HG02938 (cell line): ENCODE data around the gene SLC37A1.

Source experiments
- ATAC-seq: cut with Tn5 transposase; IDR thresholded peaks from one replicate; pipeline ENCODE4 v1.9.1; 2021; ENCODE audit warnings: mild to moderate bottlenecking, moderate library complexity; ENCODE audit not compliant: unreplicated experiment

SLC37A1 gene

GRCh38 chr21:42478504-42478903 is 35.1 kb upstream of the SLC37A1 start:
- ATAC-seq, result no peak

GRCh38 chr21:42479582-42479981 is 34.1 kb upstream of the SLC37A1 start:
- no peak for ATAC-seq

DNA sequence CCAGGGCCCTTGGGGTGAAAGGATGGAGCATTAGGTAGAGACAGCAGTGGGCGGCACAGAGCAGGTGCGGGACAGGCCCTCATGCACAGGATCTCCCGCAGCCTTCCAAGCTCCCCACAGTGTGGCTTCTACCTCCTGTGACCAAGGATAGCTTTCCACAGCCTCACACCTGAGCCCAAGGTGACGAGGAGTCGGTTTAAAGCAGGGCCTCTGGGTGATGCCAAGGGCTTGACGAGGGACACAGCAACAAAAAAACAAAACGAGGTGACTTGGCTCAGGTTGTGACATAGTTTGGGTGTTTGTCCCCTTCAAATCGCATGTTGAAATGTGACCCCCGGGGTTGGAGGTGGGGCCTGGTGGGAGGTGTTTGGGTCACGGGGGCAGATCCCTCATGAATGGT is 32.9 kb upstream of the SLC37A1 start:
- no peak for ATAC-seq

DNA sequence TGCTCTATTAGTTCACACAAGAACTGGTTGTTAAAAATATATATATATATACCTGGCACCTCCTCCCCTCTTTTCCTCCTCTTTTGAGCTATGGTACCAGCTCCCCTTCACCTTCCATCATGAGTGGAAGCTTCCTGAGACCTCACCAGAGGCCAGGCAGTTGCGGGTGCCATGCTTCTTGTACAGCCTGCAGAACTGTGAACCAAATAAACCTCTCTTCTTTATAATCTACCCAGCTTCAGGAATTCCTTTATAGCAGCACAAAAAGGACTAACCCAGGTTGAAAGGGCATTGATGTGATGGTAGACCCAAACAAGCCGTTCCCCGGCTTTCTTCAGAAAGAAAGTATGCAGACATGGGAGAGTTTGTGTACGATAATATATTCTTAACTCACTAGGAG is 32.5 kb upstream of the SLC37A1 start:
- ATAC-seq, result no peak

- no peak for ATAC-seq
These were observed 28.7 kb upstream of the SLC37A1 start for GRCh38 chr21:42484966-42485365.

DNA sequence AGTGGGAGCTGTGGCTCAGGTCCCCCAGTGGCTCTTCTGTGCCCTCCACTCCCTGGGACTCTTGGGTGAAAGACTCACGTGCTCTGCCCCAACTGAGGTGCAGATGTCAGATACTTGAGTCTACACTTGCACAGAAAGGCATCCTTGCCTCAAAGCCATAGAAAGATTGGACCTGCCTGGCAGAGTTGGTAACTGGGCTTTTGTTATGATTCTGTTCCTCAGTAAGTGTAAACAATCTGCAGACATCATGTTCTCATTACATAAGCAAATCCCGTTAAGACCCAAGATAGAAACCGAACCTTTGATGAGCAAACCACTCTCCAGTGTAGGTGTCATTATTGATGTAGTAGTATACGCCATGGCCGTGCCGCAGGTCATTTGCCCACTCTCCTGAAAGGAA is 27.6 kb upstream of the SLC37A1 start:
- ATAC-seq, result no peak

GRCh38 chr21:42486531-42486930 is 27.1 kb upstream of the SLC37A1 start:
- ATAC-seq, result no peak

DNA sequence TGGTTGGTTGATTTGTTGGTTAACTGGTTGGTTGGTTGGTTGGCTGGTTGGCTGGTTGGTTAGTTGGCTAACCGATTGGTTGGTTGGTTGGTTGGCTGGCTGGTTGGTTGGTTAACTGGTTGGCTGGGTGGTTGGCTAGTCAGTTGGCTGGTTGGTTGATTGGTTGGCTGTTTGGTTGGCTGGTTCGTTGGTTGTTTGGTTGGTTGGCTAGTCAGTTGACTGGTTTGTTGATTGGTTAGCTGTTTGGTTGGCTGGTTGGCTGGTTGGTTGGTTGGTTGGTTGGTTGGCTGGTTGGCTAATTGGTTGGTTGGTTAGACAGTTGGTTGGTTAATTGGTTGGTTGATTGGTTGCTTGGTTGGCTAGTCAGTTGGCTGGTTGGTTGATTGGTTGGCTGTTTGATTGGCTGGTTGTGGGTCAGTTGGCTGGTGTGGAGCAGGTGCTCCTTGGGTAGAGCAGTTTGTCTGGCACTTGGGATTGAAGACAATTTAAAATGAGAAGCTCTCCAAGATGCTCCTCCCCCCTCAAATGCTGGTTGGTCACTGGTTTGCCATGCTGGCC is 24.6 kb upstream of the SLC37A1 start:
- no peak for ATAC-seq

GRCh38 chr21:42489991-42490390 is 23.7 kb upstream of the SLC37A1 start:
- ATAC-seq, result no peak

GRCh38 chr21:42490720-42491119 is 22.9 kb upstream of the SLC37A1 start:
- ATAC-seq, result no peak

DNA sequence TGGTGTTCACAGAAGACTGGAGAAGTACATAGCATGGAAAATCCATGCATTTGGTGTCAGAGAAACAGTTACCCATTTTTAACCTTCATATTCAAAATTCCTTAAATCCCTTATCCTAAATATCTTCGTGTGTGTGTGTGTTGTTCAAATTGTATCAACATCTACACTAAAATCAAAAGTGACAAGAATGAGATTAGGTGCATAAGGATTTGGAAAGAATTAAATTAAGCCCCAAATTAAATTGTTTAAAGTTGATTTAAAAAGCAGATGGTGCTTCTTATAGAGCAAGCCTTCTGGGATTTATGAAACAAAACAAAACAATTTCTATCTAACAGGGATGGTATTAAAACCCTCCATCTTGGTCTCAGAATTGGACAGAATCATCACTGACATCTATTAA is 22.3 kb upstream of the SLC37A1 start:
- ATAC-seq, result no peak

DNA sequence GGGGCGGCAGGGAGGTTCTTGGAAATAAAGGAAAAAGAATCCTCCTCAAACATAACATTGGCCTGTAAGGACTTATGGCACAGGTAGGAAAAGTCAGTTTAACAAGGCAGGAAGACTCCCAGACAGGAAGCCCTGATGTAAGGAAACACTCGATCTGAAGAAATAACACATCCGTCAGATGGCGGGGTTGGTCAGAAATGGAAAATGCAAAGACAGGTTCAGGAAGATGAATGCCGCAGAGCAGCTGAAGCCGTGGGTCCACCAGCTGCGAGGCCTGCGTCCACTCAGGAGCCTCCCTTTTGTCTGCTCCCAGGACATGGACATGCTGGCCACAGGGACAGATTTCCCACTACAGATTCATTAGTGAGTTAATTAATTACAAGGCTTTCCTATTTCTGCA is 21.5 kb upstream of the SLC37A1 start:
- ATAC-seq, result no peak

- no peak for ATAC-seq
These were observed 20.3 kb upstream of the SLC37A1 start for GRCh38 chr21:42493109-42494060.

- ATAC-seq, result no peak
These were observed 18.6 kb upstream of the SLC37A1 start for GRCh38 chr21:42495027-42495426.

GRCh38 chr21:42495765-42496119 is 17.9 kb upstream of the SLC37A1 start:
- ATAC-seq, result peak; percentile 14

- ATAC-seq, result peak; percentile 95
These were observed 17.4 kb upstream of the SLC37A1 start, which contains the start of gene RSPH1 for GRCh38 chr21:42496120-42496838. Gene RSPH1 (minus strand): TSS chr21:42496224. CDS start chr21:42496186, 38 bp downstream.

GRCh38 chr21:42496839-42497202 is 16.8 kb upstream of the SLC37A1 start:
- no peak for ATAC-seq

GRCh38 chr21:42498012-42498411 is 15.6 kb upstream of the SLC37A1 start:
- no peak for ATAC-seq

DNA sequence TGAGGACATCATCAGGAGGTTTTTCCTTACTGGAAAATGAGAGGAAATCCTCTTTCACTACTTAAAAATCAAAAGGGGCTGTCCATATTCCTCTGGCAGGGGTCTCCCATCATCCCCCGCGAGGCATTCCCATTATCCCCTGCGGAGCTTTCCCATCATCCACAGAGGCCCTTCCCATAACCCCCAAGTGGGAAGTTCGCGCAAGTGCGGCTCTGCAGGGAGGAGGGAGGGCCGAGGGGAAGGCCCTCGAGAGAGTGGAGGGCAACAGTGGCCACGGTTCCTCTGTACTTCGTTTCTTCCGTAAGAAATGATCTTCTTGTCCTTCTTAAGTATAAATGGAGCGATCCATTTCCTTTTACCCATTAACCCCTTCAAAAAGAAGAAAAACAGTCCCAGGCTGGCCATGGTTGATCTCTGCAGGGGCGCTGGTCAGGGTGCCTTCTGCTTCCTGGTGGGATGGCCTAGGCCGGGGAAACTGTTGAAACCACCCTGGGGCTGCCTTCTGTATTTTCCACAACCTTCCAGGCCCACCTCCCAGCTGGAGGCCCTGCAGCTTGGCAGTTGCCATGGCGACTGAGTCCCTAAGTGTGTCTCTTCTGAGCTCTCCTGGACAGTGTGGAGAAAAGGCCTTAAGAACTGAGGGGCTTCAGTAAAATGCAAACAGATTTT is 14.1 kb upstream of the SLC37A1 start:
- ATAC-seq, result no peak

- ATAC-seq, result no peak
These were observed 13.4 kb upstream of the SLC37A1 start for GRCh38 chr21:42500225-42500624.

GRCh38 chr21:42500736-42501135 is 12.9 kb upstream of the SLC37A1 start:
- ATAC-seq, result no peak
